Tongue (tissue), 2 donors: ENCODE measurements around the gene ZMYND12. TPM values are rescaled to one million over a fixed set of nuclear protein-coding genes. Genes with fewer than 3 reads are reported as not detected.
"Not testable (repeated sequence)": the region's sequence is repeated elsewhere in the genome, so short reads cannot be mapped to it uniquely, and the experiment has no call there.

ENCODE experiments used
- DNase-seq: peaks from one replicate; pipeline ENCODE4 v3.0.0-alpha.2; 2015
- total RNA-seq: library from RNA; depleted of rRNA; stranded (reverse); fragments of >200 nt; gene quantifications from one replicate; pipeline ENCODE4 v1.2.3, GENCODE V29; 2014

Gene ZMYND12, protein sequence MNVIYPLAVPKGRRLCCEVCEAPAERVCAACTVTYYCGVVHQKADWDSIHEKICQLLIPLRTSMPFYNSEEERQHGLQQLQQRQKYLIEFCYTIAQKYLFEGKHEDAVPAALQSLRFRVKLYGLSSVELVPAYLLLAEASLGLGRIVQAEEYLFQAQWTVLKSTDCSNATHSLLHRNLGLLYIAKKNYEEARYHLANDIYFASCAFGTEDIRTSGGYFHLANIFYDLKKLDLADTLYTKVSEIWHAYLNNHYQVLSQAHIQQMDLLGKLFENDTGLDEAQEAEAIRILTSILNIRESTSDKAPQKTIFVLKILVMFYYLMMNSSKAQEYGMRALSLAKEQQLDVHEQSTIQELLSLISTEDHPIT
- total RNA-seq: 0.72 TPM

DNA sequence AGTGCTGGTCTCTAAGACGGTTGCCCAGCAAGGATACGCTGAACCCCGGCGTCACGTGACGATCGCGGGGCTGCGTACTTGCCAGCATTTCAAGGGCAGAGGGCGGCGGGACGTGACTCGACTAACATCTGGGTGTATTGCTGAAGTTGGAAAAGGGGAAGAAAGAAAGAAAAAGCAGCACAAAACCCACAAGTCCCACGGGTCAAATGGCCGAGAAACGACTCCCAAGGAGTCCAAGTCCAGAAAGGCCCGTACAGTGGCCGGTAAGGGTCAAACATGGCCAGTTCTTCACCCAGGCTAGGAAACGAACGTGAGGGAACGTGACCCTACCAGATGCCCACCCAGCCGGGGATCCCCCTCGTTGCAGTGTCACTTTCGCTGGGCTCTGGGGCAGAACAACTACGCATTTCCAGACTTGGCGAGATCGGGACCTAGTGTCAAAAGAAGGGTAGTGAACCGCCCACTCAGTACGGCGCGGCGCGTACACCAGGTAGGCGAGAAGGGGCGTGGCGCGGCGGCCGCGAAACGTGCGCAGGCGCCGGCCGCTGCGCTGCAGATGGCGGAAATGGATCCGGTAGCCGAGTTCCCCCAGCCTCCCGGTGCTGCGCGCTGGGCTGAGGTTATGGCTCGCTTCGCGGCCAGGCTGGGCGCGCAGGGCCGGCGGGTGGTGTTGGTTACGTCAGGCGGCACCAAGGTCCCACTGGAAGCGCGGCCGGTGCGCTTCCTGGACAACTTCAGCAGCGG is at the start of gene ZMYND12, which contains the start of gene PPCS:
TSS of gene ZMYND12 (minus strand) at position 13 of the 744 bp plus-strand sequence. CDS start 25 bp downstream, outside the sequence.
TSS of gene PPCS (plus strand) at position 534 of the 744 bp plus-strand sequence. CDS start at position 557, 23 bp downstream.
- peak; percentile 92 for DNase-seq

DNA sequence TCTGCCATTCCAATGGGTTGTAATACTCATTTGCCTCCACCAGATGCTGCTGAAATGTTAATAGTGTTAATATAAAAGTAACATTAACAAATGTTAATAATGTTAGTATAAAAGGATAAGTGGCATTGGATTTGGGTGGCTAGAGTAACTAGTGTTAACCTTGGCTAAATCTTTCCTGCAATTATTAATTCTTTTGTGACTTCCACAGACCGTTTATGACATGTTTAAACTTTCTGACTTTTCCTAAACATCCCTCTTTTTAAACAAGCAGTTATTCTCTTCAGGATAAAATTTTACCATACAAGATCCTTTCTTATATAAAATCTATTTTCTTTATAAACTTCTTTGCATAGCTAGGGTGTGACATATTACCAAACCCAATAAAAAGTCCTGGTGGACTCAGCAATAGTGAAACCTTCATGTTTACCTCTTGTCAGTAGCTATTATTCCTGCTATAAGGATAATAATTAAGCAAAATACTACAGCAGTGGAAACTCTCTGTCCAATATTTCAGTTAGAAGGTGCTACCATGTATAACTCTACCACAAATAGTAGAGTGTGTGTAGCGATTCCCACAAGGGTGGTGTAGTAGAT is 48.8 kb upstream of the ZMYND12 start:
- DNase-seq: no peak

DNA sequence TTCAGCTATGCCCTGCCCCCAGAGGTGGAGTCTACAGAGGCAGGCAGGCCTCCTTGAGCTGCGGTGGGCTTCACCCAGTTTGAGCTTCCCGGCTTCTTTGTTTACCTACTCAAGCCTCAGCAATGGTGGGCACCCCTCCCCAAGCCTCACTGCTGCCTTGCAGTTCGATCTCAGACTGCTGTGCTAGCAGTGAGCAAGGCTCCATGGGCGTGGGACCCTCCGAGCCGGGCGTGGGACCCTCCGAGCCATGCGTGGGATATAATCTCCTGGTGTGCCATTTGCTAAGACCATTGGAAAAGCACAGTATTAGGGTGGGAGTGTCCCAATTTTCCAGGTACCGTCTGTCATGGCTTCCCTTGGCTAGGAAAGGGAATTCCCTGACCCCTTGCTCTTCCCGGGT is 46.2 kb upstream of the ZMYND12 start:
- not testable (repeated sequence) for DNase-seq

DNA sequence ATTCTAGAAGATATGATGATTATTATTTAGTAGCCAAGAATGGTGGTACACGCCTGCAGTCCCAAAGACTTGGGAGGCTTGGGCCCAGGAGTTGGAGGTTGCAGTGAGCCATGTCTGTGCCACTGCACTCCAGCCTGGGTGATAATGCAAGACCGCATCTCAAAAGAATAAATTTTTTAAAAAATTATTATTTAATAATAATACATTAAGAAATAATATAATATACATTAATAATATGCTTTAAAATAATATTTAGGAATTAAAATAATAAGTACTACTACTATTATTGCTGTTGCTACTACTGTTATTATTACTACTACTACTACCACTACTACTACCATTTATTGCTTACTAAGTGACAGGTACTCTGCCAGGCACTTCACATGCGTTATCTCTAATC is 34.4 kb upstream of the ZMYND12 start:
- no peak for DNase-seq

DNA sequence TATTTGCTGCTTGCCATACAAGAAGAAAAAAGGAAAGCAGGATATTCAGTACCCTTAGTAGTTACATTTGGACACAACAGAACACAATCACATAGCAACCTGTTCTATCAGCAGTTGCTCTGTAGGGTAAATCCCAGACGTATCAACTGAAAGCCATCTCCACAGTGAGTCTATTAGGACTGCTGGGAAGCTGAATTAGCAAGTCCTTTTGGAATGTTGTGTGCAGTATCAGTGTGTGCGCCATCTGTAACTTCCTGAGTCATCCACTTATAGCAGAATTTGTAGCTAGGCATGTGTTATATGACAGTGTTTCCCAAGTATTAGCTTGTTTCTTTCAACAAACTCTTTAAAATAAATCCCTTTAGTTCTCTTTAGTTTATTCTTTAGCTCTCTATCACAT is 28.6 kb upstream of the ZMYND12 start:
- peak; percentile 67 for DNase-seq

DNA sequence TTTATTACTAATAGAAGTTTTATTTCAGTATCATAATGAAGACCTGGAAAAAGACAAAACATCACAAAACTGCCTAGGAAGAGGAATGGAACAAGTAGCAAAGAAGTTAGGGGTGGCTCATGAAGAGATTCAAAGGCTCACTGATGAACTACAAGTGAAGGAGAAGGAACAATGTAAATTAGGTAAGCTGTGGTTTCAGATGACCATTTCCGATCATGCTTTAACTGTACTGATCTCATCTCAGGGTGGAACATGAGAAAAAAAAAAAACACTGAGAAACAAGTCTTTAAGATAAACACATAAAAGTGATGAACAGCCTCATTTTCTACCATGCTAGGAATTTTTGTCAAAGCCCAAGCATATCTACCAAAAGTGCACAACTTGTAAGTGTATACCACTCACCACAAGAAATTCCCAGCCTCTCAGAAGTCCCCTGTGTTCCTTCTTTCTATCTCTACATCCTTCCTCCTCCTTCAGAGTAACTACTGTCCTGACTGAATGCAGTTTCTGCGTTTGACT is 26.9 kb upstream of the ZMYND12 start:
- no peak for DNase-seq

DNA sequence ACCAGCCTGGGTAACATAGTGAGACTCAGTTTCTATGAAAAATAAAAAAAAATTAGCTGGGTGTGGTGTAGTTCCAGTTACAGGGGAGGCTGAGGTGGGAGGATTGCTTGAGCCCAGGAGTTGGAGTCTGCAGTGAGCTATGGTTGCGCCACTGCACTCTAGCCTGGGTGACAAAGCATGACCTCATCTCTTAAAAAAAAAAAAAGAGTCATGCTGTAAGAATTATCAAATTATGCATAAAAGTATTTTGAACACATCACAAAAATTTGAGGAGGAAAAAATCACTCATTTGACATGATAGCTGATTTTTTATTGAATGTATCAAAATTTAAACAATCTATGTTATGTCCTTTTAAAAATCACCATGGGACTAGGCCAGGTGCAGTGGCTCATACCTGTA is 25.1 kb upstream of the ZMYND12 start:
- DNase-seq: no peak

DNA sequence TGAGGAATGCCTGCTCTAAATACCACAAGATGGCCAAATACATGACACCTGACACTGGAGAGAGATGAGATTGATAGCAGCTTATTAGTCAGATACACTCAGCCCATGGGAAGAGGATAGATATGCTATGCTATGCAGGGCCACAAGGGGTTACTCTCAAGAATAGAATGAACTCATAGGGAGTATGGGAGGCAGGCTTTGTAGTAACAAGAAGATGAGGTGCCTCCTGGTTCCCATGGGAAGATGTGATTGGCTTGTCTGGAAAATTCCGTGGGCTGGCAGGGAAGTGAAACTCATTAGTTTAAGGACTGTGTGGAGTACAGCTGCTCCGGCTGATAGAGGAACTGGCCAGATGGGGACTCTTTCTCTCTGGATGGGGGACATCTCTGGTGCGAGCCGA is 23.8 kb upstream of the ZMYND12 start:
- DNase-seq: no peak

DNA sequence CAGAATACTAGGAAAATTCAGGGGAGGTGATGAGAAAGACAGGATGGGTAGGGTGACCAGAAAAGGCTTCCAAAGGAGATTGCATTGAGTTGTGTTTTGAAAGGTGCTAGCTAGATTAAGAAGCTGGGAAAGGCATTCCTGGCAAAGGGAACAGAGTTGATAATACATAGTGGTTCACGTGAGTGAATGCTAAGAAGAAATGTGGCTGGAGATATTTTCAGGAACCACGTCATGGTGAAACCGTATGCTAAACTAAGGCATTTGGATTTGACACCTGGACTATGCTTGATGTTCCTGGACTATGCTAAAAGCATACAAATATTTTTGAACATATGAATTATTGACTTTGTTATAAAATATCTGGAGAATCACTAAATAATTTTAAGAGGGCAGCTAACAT is 22.0 kb upstream of the ZMYND12 start:
- DNase-seq: no peak

DNA sequence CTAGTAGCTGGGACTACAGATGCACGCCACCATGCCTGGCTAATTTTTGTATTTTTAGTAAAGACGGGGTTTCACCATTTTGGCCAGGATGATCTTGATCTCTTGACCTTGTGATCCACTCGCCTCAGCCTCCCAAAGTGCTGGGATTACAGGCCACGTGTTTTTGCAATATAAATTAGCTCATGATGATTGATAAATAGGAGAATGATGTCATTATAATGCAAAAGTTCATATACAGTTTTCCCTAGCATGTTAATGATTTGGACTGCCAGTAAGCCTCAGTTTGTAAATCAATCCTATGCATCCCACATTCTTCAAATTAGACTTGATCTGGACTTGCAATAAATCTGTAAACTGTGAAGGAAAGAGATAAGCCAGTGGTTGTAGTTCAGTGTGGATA is 21.5 kb upstream of the ZMYND12 start:
- DNase-seq: not testable (repeated sequence)

DNA sequence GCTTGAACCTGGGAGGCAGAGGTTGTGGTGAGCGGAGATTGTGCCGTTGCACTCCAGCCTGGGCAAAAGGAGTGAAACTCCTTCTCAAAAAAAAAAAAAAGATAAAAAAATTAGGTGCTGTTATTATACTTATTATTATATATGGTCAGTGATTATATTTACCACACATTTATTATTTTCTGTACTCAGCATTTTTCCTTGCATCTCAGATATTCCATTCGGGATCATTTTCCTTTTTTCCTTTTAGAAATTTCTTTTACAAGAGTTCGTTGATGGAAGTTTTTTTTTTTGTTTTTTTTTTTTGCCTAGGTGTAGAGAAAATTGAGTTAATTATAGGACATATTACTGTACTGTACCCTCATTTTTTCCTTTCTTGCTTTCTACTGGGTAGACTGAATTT is 20.8 kb upstream of the ZMYND12 start:
- no peak for DNase-seq

DNA sequence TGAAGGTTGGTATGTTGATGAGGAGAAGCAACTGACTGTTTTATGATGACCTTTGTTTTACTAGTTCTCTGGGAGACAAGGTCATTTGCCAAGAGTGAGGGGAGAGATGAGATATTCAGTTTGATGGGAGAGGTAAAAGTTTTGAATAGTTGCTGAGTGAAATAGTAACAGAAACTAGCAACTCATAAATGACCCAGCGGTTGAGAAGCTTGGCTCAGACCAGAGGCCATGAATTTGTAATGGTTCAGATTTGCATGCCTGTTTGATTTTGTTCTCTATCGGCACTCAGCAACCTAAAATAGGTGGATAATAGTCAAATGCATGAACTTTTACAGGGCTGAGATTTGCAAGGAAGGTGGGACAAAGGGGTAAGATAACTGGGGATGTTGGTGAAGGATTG is 13.9 kb upstream of the ZMYND12 start:
- no peak for DNase-seq

DNA sequence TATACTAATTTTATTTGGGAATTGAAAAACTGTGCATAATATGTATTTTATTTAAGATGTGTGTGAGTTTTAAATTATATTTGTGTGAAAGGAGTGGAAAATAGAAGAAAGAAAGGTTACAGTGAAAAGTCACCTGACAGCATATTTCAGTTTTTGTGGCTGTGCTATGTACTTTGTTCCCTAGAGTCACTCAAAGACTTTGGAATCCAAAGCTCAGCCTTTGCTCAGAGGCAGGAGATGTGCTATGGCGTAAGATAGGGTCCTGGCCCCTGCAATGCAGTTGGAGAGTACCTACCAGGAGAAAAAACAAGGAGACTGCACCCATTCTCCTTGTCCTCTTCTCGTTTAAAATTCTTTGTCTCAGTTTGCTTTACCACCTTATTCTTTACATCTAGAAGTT is 10.2 kb upstream of the ZMYND12 start:
- DNase-seq: no peak

DNA sequence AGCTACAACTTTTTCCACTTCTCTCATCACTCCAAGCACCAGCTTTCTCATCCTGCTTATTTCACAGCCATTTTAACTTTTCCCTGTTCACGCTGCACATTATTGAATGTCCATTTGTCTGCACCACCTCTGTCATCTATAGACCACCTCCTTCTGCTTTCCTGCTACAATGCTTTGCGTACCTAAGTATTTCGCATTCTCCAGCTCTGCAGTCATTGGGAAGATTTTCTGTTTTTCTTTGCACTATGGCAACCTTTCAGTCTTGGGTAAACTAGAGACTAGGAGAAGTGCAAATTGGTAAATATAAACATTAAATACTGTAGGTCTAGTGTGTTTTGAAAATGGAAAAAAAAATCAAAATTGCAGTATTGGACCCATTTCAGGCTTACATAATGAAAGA is 8.1 kb upstream of the ZMYND12 start:
- no peak for DNase-seq

DNA sequence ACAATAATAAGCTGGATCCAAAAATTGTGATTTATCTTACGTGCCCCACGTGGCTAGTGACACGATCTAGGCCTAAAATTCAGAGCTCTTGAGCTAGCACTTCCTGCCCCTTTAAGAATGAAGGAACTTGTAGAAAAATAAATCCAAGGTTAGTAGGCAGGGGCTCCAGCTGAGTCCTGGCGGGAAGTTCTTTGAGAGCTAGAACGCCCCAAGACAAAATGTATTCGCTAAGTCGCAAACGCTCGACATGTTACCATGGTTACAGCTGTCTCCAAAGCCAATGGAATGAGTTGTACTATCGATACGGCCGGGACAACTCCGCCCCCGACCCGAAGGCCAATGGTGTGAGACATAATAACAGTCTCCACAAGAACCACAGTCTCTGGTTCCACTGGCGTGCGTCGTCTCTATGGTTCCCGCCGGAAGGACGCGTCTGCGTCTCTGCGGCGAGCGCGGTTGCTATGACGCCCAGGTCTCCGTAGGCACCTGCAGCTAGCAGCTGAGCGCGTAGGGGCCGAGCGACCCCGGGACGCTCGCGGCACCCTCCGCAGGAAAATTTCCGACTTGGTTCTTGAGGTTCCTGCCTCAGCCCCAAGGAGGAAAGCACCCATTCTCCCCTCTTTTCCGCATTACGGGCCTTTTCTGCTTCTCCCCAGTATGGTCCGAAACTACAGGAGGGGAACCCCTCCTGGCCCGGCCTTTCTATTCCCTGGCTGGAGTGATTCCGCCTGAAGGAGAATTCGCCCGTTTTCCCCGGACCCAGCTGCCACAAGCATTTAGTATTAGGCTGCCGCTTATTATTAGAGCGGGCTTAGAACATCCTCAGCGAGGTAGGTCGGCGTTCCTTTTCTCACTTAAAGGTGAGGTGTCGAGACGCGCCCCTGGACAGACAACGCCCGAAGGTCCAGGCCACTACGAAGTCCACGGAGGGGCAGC is 7.3 kb upstream of the ZMYND12 start, which contains the start of gene CCDC30:
TSS of gene CCDC30 (plus strand) at position 459 of the 936 bp plus-strand sequence. CDS start 17,266 bp downstream, outside the sequence.
- peak; percentile 98 for DNase-seq

DNA sequence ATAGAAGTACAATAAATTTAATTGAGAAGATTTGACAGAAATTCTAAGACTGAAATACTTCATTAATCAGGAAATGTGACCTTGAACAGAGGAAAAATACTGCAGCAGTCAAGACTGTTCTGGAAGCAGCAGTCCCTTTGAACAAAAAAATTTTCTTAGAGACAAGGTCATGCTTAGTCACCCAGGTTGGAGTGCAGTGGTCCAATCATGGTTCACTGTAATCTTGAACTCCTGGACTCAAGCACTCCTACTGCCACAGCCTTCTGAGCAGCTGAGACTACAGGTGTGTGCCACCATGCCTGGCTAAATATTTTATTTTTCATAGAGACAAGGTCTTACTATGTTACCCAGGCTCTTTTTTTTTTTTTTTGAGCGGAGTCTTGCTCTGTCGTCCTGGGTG is 5.4 kb upstream of the ZMYND12 start:
- no peak for DNase-seq

DNA sequence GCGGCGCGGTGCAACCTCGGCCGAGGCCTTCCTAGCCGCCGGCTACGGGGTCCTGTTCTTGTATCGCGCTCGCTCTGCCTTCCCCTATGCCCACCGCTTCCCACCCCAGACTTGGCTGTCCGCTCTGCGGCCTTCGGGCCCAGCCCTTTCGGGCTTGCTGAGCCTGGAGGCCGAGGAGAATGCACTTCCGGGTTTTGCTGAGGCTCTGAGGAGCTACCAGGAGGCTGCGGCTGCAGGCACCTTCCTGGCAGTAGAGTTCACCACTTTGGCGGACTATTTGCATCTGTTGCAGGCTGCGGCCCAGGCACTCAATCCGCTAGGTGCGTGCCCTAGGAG is 900 bp upstream of the ZMYND12 start:
- peak; percentile 57 for DNase-seq

DNA sequence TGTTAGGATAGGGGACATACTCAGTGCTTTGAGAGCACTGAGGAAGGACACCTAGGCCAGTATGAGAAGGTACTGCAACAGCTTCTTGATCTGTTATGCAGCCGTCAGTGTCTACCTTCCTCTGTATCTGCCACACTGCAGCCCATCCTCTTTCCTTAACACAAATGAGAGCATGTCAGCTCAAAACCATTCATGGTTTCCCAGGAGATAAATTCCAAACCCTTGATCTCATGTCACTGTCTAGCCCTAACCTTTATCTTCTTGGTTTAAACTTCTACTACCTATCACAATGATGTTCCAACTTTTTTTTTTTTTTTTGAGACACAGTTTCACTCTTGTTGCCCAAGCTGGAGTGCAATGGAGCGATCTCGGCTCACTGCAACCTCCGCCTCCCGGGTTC is 1.4 kb downstream of the ZMYND12 start:
- DNase-seq: no peak

DNA sequence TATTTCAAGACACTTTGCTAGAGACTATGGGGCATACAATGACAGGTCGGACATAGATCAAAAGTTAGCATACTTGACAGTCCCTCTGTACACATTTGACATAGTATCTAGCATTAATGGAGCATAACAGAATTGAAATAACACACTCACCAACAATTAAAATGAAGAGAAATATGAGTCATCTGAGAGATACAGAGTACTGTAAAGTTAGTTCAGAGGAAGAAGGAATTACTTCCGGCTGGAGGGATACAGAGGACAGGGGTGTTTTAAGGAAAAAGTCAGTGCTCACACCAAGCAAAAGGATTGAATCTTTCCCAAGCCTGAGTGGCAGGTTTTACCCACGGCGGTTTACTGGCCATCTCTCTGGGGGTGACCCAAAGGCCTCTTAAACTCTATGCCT is 2.4 kb downstream of the ZMYND12 start:
- no peak for DNase-seq

DNA sequence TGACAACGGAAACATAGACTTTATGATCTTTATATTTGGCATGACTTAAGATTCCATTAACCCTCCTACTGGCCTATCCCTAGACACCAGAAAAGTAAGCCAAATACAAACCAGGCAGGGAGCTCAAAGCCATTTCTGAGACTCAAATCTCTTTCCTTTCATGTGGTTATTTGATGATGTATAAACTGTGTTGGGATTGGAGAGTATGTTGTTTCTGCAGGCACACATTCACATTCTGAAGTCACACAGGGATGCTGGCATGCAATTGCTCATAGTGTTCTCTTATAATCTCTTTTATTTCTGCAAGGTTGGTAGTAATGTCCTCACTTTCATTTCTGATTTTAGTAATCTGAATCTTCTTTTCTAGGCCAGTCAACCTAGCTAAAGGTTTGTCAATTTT is 5.8 kb downstream of the ZMYND12 start:
- DNase-seq: no peak

DNA sequence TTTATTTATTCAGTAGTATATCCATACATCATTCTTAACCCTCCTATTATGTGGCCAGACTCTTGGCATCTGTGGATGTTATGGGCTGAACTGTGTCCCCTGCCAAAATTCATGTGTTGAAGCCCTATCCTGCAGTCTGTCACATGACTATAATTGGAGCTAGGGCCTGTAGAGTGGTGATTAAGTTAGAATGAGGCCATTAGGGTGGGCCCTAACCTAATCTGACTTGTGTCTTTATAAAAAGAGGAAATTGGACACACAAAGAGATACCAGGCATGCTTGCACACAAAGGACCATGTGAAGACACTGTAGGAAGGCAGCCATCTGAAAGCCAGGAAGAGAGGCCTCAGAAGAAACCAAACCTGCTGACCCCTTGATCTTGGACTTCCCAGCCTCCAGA is 6.6 kb downstream of the ZMYND12 start:
- no peak for DNase-seq

DNA sequence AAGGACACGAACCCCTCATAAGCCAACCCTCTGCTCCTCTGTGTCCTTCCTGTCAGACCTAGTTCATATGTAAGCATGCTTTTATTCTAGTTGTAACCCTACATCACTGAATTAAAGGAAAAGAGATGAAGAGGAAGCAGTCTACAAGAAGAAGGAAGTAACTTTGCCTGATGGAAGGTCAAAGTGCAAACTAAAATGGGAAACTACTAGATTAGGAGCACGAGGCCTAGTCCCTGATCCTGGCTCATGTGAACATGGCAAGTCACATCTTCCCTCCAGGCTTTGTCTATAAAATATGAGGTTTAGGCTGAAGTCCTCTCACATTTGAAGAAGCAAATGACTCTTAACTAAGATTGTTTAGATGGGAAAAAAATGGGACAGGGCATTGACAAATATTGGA is 13.2 kb downstream of the ZMYND12 start:
- DNase-seq: no peak
